Suppressor macrophage treated with lipopolysaccharide for 4 hours (primary cell): ENCODE measurements around the gene ZNF622.

Source experiments
- DNase-seq: peaks from one replicate; pipeline ENCODE4 v3.0.0-alpha.2; 2020

Gene ZNF622

DNA sequence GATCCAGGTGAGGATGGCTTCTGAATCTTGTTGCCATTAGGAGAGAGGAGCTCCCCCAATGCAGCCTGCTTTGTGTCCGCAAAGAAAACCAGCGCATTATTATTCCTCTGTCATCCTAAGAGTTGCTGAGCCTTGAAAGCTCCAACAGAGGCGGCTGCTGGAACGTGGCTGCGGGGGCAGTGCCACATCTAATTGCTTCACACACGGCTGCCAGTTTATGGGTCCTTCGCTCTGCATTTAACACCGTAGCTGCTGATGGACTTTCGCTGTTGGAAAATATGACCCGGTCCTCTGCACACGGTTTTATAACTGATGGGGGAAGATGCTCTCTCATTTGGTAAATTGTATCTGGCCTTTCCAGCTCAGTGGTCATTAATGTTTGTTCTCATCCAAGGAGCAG lies 38.0 kb downstream of the ZNF622 start:
- no peak for DNase-seq

DNA sequence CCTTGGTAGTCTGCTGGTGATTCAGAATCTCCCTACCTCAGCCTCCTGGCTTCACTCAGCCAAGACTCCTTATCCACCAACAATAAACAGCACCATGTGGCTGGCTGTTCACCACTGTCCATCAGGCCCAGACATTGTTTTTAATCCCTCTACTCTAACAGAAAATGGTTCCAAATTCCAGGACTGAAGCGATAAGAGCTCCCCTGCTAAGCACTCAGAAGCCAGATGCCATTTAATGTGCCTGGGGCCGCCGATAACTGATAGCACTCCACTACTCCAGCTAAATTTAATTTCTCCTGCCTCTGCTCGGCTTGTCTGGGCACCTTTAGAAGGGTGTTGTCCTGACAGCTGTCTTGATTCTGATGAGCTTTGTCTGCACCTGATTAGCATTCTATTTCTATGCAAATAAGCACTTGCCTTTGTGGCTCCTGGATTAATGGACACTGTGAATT lies 47.1 kb downstream of the ZNF622 start:
- no peak for DNase-seq

DNA sequence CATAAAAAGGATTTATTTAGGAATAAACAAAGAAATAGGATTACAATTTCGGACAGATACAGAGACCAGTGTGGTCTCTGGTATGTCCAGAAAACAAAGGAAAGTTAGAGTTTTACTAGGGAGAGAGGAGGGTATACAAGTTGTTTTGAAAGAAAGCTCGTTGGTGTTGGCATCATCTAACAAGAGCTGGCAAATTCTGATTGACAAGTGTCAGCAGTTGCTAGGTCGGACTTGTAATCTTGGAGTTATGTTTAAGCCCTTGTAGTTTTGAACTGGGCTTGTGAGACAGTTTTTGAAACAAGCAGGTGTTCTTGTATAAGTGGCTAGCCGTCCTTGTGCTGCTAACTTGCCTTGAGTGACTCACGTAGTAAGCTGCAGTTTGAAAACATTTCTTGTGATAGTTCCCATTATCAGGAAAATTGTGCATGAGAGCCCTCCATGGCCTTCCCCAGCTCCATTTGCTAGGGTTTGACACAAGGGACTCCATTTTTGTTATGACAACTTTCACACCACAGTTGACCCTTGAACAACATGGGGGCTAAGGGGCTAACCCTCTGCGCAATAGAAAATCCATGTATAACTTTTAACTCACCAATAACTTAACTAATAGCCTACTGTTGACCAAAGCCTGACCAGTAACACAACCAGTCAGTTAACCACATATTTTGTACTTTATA lies 48.1 kb downstream of the ZNF622 start:
- DNase-seq = no peak

DNA sequence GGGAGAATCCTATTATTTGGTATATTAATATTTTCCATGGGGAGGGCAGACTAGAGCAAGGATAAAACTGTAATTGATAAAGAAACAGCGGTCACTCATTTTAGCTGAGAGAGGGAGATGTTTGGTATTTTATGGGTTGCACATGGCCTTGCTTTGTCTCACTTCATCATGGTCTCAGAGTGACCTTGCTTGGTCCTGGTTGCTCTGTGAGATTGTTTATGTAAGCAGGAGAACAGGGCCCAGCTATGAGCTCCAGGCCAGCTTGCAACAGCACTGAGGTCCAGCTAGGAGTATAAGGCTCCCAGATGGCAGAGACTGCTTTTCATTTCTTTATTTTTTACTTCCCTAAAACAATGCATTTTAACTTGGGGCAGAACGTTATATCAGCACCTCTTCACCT lies 50.7 kb downstream of the ZNF622 start:
- DNase-seq = no peak

DNA sequence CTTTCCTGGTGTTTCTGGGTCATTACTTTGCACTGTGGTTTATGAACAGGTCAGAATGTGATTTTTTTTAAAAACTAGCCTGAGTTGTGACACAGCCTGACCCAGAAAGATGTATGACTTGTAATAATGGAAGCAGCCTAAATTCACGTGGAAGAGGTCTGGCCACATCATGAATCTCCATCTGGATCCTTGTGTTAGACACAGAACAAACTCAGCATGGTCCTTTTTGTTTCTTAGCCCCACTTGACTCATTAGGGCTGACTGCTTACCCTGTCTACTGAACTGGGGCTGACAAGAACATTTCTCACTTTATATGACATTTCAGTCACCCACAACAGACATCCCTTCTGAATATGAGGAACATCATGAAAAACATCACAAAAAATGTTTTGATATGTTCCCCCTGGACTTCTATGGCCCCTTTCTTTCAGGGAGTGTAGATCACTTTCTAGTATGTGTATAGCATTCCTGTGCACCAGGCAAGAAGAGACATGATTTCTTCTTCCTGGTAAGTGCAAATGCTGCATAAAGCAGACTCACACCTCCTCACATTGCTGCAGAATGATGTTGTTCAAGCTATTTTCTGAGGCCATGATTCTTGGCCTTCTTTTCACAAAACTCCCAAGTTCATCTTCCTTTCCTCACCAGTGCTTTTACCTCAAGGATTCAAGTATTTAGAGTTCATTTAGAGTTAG lies 52.3 kb downstream of the ZNF622 start:
- no peak for DNase-seq

DNA sequence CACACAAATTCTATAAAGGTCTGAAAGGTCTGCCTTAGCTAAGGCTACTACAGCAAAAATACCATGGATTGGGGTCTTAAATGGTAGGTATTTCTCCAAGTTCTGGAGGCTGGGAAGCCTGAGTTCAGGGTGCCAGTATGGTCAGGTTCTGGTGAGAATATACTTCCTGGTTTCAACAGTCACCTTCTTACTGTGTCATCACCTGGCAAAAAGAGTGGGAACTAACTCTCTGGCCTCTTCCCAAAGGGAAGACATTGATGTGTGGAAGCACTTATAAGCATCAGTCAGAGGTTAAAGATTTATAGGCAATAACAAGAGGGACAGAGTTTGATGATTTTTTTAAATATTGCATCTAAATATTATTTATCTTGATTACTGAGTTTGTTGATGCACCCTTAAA lies 53.0 kb downstream of the ZNF622 start:
- DNase-seq = no peak

DNA sequence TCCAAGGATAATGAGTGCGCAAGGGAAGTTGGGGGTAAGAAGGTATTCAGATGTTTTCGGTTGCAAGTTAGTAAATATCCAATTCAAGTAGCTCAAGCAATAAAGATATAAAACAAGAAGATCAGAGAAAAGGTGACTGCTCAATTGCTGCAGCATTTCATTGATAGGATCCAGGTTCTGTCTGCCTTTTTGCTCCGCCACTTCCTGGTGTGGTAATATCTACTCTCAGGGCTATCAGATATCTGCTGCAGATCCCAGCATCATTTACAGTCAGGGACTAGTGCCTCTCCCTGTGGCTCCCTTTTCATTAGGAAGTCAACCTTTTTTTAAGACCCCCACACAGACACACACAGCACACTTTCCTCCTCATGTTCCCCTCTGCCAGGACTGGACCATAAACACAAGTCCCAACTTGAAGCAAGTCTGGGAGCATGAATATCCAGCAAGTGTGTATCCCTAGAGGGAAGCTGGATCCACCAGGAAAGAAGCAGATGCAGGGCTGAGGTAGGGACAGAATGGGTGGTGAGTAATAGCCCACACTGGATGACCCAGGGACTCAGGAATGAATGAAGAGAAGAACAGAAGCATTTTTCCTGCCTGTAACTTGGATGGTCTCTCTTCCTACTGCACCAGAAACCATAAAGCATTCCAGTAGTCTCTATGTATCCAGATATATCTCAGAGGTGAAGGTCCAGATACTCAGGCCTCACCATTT lies 53.7 kb downstream of the ZNF622 start:
- no peak for DNase-seq

DNA sequence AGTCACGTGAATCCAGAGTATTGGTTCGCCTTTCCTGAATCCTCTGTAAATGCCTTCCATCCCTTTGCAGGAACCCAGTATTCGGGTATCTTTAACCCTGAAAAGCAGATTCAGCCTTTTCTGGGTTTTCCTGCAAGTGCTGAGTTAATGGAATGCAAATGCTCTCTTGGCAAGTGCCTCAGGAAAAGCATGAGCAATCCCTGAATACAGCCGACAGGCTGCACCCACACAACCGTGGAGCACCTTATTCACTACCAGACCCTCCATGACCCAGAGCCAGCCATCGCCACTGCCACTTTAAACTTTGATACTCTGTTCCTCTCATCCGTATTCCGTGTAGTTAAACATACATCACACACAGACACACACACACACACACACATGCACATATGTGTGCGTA lies 54.4 kb downstream of the ZNF622 start:
- no peak for DNase-seq

DNA sequence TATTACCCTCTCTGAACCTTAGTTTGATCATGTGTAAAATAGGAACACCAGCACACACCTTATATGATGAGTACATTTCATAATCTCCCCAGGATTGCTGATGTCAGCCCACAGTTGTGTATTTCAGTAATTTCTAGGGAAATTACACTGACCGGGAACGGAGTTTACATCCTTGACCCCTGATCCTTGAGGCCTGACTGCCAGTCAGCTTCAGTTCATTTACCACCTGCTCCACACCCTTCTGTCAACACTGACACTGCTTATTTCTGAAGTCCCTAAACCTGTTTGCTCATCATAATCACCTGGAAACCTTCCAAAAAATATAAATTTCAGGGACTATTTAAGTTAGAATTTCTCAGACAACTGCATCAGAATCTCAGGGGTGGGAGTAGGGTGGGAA lies 55.3 kb downstream of the ZNF622 start:
- no peak for DNase-seq

DNA sequence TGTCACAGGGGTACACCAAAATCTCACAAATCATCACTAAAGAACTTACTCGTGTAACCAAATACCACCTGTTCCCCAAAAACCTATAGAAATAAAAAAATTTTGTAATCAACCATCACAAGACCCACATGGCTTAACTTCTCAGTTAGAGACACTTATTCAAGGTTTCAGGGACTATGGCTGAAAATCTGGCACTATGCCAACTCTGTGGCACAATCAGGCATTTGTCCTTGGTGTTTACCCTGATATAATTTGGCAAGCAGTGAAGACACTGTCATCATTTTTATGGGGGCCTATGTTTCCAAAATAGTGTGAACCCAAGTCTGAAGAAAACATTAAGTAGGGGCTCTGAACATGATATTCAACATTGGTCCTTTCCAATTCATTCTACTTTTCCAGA lies 59.0 kb downstream of the ZNF622 start:
- no peak for DNase-seq

DNA sequence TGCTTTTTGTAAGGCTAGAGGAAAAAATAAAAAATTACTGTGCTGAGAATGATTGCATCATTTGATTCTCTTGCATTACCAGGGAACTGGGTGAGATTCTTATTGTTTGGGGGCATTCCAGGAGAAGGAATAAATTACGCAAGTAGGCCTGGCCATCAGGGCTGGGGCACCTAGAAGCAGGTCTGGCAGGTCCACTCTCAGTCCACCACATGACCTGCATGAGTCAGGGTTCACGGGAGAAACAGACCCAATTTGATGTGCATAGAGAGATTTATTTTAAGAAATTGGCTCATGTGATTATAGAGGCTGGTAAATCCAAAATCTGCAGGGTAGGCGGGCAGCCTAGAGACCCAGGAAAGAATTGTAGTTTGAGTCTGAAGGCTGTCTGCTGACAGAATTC lies 59.6 kb downstream of the ZNF622 start:
- DNase-seq = no peak
